ENCODE data around the gene GLOD4.

GLOD4 gene

GRCh38 chr17:746783-747629 is 35.1 kb downstream of the GLOD4 start:
- no peak for TF ChIP-seq CTCF (conservative IDR thresholded peaks at IDR 0.05; ENCODE audit: control insufficient read depth, insufficient read depth, low read depth, low read length)
- no peak overlapping the region for H3K4me3 ChIP-seq (ENCODE audit: control insufficient read depth, low read depth, low read length)
- no peak for DNase-seq (ENCODE audit: low read depth)

- H3K4me3 ChIP-seq (ENCODE audit: control insufficient read depth, low read depth, low read length): no peak overlapping the region
- no peak for TF ChIP-seq CTCF (conservative IDR thresholded peaks at IDR 0.05; ENCODE audit: control insufficient read depth, insufficient read depth, low read depth, low read length)
- DNase-seq (ENCODE audit: low read depth): no peak
These were observed 35.9 kb downstream of the GLOD4 start for GRCh38 chr17:746181-746580.

- DNase-seq (ENCODE audit: low read depth): no peak
- TF ChIP-seq CTCF (conservative IDR thresholded peaks at IDR 0.05; ENCODE audit: control insufficient read depth, insufficient read depth, low read depth, low read length): no peak
- no peak overlapping the region for H3K4me3 ChIP-seq (ENCODE audit: control insufficient read depth, low read depth, low read length)
These were observed 36.7 kb downstream of the GLOD4 start for GRCh38 chr17:745406-745805.

GRCh38 chr17:744937-745336 is 37.1 kb downstream of the GLOD4 start:
- no peak for DNase-seq (ENCODE audit: low read depth)
- no peak overlapping the region for H3K4me3 ChIP-seq (ENCODE audit: control insufficient read depth, low read depth, low read length)
- TF ChIP-seq CTCF (conservative IDR thresholded peaks at IDR 0.05; ENCODE audit: control insufficient read depth, insufficient read depth, low read depth, low read length): no peak

- no peak for DNase-seq (ENCODE audit: low read depth)
- TF ChIP-seq CTCF (conservative IDR thresholded peaks at IDR 0.05; ENCODE audit: control insufficient read depth, insufficient read depth, low read depth, low read length): no peak
These were observed 38.9 kb downstream of the GLOD4 start for GRCh38 chr17:743139-743538.

GRCh38 chr17:742147-742793 is 39.8 kb downstream of the GLOD4 start:
- no peak overlapping the region for H3K4me3 ChIP-seq (ENCODE audit: control insufficient read depth, low read depth, low read length)
- TF ChIP-seq CTCF (conservative IDR thresholded peaks at IDR 0.05; ENCODE audit: control insufficient read depth, insufficient read depth, low read depth, low read length): no peak
- DNase-seq (ENCODE audit: low read depth): no peak

More at GRCh38 chr17:743139-743538, 38.9 kb downstream of the GLOD4 start:
- no peak overlapping the region for H3K4me3 ChIP-seq (ENCODE audit: control insufficient read depth, low read depth, low read length)
